Measurements from ENCODE around the gene KDM4B.

DNA sequence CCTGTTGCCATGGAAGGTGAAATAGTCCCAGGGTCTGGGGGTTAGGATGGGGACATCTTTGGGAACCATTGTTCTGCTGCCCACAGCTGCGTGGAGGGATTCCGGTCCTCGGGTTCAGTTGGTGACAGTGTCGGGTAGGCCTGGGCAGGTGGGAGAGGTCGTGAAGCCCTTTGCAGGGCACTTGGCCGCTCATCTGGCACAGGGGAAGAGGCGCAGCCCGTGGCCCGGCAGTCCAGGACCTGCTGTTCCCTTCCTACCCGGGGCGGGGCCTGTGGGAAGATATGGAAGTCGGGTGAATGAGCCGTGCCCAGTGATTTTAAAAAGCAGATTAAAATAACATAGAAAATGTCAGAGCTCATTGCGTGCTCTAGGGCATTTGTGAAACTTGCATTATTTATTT is 44.8 kb downstream of the KDM4B start:
- TF ChIP-seq NR4A1 (CRISPR knock-in tag; IDR thresholded peaks at IDR 0.05) (no peak), NR4A1 (tag; IDR thresholded peaks at IDR 0.05) (no peak), POLR2A (conservative IDR thresholded peaks at IDR 0.05) (no peak), RFX5 (IDR thresholded peaks at IDR 0.05; ENCODE audit: low read depth, low read length) (no peak), JUND (IDR thresholded peaks at IDR 0.05; ENCODE audit: borderline replicate concordance, low read depth, low read length) (no peak), JUND (tag; IDR thresholded peaks at IDR 0.05; ENCODE audit: borderline replicate concordance, low read depth, low read length) (no peak), CCAR2 (IDR thresholded peaks at IDR 0.05; ENCODE audit: low read depth, low read length) (no peak), IFI16 (CRISPR knock-in tag; IDR thresholded peaks at IDR 0.05) (no peak), BRCA1 (IDR thresholded peaks at IDR 0.05) (no peak), BRCA1 (CRISPR knock-in tag; IDR thresholded peaks at IDR 0.05) (no peak), CBX8 (IDR thresholded peaks at IDR 0.05; ENCODE audit: borderline replicate concordance, extremely low read depth, low read depth, low read length, poor library complexity, severe bottlenecking) (no peak)
- TF ChIP-seq, protein P1, sequence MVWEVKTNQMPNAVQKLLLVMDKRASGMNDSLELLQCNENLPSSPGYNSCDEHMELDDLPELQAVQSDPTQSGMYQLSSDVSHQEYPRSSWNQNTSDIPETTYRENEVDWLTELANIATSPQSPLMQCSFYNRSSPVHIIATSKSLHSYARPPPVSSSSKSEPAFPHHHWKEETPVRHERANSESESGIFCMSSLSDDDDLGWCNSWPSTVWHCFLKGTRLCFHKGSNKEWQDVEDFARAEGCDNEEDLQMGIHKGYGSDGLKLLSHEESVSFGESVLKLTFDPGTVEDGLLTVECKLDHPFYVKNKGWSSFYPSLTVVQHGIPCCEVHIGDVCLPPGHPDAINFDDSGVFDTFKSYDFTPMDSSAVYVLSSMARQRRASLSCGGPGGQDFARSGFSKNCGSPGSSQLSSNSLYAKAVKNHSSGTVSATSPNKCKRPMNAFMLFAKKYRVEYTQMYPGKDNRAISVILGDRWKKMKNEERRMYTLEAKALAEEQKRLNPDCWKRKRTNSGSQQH (CRISPR knock-in tag; IDR thresholded peaks at IDR 0.05) = no peak
- TF ChIP-seq, protein P2, sequence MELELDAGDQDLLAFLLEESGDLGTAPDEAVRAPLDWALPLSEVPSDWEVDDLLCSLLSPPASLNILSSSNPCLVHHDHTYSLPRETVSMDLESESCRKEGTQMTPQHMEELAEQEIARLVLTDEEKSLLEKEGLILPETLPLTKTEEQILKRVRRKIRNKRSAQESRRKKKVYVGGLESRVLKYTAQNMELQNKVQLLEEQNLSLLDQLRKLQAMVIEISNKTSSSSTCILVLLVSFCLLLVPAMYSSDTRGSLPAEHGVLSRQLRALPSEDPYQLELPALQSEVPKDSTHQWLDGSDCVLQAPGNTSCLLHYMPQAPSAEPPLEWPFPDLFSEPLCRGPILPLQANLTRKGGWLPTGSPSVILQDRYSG (tag; conservative IDR thresholded peaks at IDR 0.05; ENCODE audit: low read depth) = no peak
- TF ChIP-seq, protein P3, sequence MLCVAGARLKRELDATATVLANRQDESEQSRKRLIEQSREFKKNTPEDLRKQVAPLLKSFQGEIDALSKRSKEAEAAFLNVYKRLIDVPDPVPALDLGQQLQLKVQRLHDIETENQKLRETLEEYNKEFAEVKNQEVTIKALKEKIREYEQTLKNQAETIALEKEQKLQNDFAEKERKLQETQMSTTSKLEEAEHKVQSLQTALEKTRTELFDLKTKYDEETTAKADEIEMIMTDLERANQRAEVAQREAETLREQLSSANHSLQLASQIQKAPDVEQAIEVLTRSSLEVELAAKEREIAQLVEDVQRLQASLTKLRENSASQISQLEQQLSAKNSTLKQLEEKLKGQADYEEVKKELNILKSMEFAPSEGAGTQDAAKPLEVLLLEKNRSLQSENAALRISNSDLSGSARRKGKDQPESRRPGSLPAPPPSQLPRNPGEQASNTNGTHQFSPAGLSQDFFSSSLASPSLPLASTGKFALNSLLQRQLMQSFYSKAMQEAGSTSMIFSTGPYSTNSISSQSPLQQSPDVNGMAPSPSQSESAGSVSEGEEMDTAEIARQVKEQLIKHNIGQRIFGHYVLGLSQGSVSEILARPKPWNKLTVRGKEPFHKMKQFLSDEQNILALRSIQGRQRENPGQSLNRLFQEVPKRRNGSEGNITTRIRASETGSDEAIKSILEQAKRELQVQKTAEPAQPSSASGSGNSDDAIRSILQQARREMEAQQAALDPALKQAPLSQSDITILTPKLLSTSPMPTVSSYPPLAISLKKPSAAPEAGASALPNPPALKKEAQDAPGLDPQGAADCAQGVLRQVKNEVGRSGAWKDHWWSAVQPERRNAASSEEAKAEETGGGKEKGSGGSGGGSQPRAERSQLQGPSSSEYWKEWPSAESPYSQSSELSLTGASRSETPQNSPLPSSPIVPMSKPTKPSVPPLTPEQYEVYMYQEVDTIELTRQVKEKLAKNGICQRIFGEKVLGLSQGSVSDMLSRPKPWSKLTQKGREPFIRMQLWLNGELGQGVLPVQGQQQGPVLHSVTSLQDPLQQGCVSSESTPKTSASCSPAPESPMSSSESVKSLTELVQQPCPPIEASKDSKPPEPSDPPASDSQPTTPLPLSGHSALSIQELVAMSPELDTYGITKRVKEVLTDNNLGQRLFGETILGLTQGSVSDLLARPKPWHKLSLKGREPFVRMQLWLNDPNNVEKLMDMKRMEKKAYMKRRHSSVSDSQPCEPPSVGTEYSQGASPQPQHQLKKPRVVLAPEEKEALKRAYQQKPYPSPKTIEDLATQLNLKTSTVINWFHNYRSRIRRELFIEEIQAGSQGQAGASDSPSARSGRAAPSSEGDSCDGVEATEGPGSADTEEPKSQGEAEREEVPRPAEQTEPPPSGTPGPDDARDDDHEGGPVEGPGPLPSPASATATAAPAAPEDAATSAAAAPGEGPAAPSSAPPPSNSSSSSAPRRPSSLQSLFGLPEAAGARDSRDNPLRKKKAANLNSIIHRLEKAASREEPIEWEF (CRISPR knock-in tag; IDR thresholded peaks at IDR 0.05) = no peak
- TF ChIP-seq, protein P4, sequence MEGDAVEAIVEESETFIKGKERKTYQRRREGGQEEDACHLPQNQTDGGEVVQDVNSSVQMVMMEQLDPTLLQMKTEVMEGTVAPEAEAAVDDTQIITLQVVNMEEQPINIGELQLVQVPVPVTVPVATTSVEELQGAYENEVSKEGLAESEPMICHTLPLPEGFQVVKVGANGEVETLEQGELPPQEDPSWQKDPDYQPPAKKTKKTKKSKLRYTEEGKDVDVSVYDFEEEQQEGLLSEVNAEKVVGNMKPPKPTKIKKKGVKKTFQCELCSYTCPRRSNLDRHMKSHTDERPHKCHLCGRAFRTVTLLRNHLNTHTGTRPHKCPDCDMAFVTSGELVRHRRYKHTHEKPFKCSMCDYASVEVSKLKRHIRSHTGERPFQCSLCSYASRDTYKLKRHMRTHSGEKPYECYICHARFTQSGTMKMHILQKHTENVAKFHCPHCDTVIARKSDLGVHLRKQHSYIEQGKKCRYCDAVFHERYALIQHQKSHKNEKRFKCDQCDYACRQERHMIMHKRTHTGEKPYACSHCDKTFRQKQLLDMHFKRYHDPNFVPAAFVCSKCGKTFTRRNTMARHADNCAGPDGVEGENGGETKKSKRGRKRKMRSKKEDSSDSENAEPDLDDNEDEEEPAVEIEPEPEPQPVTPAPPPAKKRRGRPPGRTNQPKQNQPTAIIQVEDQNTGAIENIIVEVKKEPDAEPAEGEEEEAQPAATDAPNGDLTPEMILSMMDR (IDR thresholded peaks at IDR 0.05 in 2 of 3, conservative IDR thresholded peaks at IDR 0.05 in 1 of 3; ENCODE audit: insufficient read depth in 2 of 3, low read depth in 1 of 3, low read length in 3 of 3) = no peak
